Effector CD4-positive, alpha-beta T cell (primary cell): Measurements from ENCODE around the gene UTS2.
A peak's percentile ranks its signal among the peaks of the same experiment; 100 is the strongest.

Experiments used
- DNase-seq: peaks from one replicate; pipeline ENCODE4 v3.0.0-alpha.2; 2020
- total RNA-seq: gene quantifications from one replicate; lab custom pipeline; 2026; lab: John Stamatoyannopoulos, UW

The UTS2 gene, protein sequence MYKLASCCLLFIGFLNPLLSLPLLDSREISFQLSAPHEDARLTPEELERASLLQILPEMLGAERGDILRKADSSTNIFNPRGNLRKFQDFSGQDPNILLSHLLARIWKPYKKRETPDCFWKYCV
- 5.6 reads per million, percentile 22 among the genes with 10 or more reads in this experiment for total RNA-seq

DNA sequence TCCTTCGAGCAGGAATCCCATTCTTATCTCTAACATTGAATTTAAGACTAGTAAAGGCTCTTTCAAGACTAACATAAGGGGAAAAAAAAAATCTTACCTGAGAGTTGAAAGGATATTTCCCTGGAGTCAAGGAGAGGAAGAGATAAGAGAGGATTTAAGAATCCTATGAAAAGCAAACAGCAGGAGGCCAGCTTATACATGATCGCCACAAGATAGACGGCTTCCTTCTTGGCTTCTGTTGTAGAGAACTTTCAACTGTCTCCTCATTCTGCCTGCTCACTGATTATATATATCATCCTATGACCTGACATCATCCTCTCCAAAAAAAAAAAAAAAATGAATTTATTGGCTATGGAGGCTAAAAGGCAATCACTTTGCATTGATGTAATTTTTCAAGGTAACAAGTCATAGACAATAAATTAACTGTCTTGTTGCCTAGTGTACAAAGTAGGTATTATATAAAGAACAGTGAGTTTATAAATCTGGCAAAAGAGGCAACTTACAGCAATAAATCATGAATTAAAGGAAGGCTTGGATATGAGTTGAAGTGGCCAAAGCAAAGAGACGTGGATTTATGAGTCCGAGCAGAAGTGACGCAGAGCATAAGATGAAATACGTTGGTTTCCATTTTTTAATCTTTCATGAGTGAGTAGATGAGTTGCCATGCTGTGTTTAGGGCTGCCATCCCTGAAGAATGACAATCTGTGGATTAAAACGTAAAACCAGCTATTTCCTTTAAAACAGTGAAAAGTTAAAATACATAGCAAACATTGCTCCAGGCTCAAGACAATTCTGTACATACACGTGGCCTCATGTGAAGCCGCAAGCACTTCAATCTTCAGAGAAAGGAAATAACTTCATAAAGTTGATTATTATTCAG lies at the start of gene UTS2:
Gene UTS2 (minus strand): TSS at position 262 of the 880 bp plus-strand sequence. CDS start 62 bp downstream, at position 200.
- DNase-seq, result no peak

DNA sequence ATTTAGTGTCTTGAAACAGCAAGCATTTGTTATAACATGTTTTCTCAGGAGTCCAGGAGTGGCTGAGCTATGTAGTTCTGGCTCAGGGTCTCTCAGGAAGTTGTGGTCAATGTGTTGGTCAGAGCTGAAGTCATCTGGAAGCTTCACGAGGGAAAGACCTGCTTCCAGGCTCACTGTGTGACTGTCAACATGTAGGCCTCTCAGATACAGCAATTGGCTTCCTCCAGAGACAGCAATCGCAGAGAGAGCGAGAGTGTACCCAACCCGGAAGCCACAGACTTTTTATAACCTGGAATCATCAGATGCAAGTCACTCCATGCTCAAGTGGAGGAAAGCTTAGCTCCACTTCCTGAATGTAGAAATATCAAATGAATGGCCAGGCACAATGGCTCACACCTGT lies 46.9 kb upstream of the UTS2 start:
- DNase-seq, result no peak

DNA sequence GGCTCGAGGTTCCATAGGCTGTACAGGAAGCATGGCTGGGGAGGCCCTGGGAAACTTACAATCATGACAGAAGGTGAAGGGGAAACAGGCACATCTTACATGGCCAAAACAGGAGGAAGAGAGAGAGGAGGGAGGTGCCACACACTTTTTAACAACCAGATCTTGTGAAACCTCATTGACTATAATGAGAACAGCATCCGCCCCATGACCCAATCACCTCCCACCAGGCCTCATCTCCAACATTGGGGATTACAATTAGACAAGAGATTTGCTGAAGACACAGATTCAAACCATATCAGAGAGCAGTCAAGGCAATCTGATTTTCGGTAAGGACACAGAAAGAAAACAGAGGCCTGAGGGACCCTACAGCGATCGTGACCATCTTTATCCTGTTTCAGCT lies 46.1 kb upstream of the UTS2 start:
- no peak for DNase-seq

DNA sequence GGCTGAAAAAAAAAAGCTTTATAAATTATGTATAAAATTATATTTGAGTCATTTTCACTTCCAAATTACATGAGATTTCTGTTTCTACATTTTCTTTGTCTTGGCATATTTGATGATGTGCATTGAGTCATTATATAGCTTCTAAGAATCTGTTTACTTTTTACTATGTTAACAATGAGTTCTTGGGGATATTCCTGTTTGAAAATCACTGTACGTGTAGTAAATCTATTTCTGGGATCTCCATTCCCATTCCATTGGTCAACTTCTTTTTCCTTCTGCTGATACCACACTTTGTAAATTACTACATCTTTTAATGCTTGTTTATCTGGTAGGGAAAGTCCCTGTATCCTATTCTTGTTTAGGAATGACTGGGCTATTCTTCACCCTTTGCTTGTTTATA lies 44.1 kb upstream of the UTS2 start:
- no peak for DNase-seq

DNA sequence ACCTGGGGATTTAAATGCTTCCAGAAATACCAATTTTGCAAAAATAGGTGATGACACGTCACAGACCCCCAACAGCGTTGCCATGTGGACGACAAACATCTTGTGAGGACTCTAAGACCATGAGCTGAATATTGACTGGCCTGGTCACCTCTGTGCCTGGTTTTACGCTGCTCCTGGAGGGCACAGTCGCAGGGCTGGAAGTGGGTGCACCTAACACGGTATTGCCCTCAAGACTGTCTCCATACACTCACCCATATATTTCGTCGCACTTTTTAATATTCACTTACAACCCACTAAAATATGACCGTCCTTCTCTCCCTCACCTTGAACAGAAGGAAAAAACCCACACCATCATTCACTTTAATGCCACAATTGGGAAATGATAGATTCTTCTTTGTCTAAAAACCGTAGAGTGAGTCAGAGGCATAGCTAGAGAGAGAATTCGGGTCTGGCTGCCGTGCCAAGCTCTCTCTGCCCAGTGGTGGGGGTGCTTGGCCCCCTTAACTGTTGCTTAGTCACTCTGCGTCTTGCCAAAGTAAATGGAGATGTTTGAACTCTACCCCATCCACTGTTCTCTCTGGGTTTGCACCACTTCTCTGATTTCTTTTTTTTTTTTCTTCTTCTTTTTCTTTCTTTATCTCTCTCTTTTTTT lies 40.8 kb upstream of the UTS2 start:
- no peak for DNase-seq

DNA sequence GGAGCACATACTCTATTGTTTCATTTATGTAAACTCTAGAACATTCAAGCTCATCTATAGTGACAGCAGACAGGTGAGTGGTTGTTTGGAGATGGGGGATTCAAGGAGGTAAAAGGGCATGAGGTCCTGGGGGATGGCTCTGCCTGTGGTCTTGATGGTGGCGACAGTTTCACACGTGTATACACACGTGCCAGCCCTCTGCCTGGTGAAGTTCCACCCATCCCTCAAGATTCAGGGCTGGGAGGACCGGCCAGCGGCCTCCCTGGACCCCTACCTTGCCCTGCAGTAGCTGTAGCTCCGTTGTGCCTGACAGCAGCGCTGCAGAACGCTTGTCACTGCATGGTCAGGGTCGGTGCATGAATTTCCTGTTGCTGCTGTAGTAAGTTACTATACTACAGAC lies 38.9 kb upstream of the UTS2 start:
- DNase-seq, result no peak

DNA sequence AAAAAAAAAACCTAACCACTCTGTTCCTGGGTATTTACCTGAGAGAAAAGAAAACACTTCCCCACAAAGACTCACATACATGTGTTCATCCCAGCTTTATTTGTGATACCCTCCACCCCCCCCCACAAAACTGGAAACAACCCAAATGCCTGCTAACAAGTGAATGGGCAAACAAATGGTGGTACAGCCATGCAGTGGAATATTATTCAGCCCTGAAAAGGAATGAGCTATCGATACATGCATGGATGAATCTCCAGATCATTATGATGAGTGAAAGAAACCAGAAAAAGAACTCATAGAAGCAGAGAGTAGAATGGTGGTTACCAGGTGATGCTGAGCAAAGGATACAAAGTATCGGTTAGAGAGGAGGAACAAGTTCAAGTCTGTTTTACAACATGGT lies 38.0 kb upstream of the UTS2 start:
- DNase-seq, result no peak

DNA sequence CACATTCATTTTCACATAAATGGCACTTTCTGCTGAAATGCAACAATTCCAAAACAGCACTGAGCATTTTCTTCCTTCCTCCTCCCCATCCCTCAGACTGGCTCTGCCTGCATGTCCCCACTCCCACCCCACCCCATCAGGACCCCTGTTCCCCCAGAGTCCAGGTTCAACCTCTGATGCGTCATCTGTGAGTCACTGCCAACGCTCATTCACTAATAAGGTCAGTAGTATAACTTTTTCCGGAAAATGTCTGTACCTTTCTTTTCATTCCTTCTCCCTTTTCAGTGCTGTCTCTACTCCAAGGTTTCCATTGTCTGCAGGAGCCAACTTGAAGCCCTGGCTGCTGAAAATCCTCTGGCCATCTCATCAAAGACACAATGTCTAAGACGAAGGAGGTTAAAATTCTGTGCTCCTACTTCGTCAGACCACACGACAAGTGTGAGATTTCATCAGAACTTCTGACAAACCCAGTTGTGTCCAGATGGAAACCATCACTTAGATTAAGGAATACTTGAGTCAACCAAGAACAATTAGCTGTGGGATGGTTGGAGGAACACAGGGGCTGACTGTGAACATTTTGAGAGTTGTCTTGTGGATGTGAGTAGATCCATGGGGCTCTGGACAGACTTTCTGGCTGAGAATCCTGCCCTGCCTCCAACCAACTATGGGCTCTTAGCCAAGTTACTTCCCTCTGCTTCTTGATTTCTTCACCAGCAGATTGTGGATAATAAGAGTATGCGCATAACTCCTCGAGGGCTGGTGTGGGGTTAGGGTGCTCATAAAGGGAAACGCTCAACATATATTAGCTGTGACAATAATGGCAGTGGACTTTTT lies 35.6 kb upstream of the UTS2 start:
- no peak for DNase-seq

DNA sequence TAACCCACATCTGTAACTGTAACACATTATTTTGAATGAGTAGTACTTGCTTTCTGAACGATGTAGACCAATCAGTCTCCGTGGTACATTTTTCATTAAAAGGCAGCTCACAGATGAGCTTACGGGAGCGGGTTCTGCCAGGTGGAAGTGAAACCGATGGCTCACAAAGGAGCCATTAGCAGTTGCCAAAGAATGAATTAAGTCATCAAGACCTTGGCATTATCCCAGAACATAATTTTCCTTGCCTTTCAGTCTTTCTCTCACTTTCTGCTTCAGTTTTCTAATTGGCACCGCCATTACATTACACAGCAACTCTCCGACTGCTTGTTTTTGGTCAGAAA lies 33.5 kb upstream of the UTS2 start:
- DNase-seq, result no peak

DNA sequence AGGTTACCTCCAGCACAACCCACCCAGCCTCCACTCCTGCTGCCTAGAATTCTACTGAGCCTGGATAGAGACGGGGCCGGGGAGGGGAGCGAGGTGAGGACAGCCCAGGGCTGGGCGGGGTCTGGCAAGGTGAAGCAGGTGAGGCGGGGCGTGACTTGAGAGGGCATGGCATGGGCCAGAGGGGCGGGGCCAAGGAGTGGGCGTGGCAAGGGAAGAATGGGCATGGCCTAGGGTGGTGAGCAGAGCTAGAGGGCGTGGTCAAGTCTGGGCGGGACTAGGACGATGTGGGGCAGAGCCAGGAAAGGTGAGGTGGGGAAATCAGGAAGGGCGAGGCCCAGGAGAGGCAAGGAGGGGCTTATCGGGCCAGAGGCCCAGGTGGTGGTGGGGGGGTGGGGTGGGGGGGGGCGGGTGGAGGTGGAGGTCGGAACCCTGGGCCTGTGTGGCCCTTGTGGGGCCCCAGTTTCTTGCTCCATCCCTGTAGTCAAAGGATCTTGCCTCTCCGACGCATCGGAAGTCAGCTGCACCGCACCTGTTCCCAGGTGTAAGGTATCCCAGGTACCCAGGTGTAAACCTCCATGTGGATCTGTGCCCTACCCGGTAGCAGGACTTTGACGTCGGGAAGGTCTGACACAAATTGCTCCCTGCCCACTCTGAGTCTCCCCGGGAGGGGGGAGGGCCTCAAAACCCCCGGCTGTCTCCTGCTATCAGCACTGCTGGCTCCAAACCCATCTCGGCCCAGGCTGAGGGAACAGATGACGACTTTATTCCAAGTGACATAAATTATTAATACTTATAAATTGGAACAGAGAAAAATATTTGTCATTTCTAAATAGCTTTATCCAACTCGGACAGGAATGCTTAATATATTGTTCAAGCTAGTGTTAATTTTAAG lies 32.9 kb upstream of the UTS2 start:
- DNase-seq, result no peak

DNA sequence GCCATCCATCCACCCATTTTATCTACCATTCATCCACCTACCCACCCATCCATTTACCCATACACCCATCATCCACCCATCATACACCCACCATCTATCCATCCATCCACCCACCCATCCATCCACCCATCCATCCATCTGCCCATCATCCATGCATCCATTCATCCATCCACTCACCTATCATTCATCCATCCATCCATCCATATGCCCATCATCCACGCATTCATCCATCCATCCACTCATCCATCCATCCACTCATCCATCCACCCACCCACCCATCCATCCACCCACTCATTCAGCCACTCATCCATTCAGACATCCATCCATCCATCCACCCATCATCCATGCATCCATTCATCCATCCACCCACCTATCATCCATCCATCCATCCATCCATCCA lies 31.9 kb upstream of the UTS2 start:
- DNase-seq, result no peak

DNA sequence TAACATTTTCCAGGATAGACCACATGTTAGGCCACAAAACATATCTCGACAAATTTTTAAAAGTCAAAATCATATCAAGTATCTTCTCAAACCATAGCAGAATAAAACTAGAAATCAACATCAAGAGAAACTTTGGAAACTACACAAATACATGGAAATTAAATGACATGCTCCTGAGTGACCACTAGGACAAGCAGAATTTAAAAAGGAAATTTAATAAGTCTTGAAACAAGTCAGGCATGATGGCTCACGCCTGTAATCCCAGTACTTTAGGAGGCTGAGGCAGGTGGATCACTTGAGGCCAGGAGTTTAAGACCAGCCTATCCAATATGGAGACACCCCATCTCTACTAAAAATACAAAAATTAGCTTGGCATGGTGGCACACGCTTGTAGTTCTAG lies 26.4 kb upstream of the UTS2 start:
- no peak for DNase-seq

DNA sequence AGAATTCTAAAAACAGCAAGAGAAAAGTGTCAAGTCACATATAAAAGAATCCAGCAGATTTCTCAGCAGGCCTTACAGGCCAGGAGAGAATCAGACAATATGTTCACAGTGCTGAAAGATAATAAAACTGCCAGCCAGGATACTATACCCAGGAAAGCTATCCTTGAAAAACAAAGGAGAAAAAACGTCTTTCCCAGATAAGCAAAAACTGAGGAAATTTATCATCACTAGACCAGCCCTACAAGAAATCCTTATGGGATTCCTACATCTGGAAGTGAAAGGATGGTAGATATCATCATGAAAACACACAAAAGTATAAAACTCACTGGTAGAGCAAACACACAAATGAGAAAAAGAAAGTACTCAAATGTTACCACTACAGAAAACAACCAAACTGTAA lies 25.2 kb upstream of the UTS2 start:
- DNase-seq, result no peak

DNA sequence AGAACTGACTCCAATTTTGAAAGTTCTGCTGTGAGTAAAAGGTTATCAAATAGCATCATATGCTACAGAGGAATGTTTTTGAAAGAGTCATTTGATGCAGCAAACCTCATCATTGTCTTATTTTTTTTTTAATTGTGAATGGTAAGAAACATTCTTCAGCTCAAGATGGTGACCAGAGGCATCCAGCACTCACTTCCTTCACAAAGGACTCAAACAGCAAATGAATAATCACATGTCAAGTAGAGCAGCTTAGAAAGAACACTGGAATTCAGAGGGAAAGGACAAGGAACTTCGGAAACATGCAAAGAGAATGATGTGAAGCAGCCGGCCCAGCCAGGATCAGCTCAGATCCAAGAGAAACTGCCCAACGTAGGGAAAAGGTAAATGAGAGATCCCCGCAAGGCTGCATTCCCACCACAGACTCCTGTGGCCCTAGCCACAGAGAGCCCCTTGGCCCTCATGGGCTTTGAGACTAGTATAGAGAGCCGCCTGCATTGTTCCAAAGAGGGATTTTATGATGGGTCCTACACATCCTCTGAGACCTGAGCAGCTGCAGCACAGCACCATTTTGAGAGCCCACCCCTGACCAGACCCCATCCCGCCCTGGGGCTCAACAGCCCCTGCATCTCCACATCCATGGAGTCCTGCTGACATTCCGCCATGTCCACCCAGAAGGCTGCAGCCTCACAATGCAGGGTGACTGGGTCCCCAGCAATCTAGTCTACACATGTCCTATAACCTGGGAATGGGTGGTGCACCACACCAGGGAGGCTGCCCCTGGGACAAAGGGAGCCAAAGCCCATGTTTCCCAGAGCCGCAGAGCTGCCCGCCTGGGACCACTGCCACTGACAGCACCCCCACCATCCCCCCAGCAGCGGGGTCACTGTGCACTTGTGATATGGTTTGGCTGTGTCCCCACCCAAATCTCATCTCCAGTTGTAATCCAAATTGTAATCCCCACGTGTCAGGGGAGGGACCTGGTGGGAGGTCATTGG lies 21.2 kb upstream of the UTS2 start:
- DNase-seq, result no peak

DNA sequence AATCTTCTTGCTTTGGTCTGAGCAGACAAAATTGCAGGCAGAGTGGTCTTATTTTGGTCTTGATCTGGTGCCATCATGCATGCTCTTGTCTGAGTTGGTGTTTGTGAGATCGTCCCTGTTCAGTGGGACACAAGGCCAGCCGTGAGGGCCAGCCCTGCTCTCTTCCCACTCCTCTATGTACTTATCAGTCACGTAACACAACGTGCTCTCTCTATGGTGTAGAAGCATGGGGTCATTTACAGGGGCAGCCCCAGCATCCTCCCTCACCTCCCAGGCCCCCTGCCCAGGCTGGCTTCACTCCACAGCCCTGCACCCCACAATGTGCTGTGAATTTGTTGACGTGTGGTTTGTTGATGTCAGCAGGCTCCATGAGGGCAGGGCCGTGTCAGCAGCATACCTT lies 18.3 kb upstream of the UTS2 start:
- DNase-seq, result no peak

DNA sequence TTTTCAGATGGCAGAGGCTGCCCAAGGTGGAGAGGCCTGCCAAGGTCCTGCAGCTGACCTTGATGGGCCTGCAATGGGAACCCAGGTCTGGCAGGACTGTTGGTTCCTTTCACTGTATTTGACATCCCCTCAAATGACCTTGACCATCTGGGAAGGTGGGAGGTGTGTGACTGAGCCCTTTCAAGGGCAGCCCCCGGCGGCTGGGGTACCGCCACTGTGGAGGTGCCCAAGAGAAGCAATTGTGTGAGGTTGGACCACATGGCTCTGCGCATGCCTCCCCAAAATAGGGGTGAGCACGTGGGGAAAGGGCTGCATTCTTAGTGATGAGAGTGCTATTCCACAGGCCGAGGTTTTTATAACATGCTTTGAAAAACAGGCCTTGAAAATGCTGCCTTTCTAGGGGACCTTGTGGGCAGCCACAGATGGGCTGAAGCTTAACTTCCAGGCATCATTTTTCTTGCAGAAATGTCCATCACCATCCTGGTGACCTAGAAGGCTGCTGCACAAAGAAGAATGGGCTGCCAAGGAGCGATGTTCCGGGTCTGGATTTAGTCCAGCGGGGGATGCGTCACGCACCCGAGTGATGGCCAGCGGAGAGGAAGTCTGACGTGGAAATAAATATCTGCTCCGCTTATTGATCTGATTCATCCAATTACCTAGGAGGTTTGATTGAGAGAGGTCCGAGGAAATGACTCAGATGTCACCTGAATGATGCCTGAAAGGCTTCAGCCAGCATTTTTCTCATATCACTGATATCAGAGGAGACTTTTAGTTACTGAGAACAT lies 16.5 kb upstream of the UTS2 start:
- DNase-seq, result no peak

DNA sequence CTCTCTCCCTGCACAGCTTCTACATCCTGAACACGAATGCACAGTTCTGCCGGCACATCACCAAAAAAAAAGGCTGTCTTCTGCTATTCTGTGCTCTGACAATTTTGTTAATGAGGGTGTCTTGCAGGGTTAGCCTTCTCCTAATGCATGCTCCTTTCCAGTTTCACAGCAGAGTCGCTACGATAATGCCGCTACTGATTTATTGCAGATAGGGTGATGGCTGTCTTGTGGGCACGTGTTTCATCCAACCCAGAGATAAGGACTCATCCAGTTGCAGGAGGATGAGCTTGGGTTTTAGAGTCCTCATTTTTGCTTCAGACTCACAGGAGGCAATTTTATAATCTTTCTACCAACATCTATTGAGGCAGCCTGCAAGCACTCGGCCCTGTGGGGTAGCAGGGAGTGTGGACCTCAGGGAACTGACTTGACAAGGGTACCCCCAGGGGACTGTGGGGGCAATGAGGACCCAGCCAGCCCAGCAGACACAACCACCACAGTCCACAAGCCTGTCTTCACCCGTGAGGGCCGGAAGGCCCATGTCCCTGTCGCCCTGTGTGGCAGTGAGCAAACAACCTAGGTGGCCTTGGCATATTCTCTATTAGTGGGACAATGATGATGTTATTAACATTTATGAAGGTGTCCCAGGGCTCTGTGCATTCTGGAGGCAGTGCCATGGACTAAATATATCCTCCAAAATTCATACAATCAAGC lies 15.4 kb upstream of the UTS2 start:
- DNase-seq, result no peak

DNA sequence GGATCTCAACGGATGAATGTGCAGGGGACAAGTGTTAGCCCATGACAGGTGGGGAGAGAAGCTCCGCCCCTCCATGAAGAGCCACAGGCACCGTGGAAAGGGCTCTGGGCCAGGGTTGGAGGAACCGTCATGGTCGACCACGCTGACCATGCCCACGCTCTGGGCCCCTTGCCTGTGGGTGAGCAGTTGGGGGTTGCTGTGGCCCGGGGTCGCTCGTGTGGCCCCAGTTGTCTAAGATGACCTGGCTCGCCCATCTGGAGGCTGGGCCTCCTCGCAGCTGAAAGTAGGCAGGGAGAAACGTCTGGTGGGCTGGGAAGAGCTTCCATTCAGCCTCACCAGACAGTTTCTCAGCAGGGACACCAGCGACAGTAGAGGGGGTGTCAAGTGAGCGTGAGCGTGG lies 13.1 kb upstream of the UTS2 start:
- no peak for DNase-seq

DNA sequence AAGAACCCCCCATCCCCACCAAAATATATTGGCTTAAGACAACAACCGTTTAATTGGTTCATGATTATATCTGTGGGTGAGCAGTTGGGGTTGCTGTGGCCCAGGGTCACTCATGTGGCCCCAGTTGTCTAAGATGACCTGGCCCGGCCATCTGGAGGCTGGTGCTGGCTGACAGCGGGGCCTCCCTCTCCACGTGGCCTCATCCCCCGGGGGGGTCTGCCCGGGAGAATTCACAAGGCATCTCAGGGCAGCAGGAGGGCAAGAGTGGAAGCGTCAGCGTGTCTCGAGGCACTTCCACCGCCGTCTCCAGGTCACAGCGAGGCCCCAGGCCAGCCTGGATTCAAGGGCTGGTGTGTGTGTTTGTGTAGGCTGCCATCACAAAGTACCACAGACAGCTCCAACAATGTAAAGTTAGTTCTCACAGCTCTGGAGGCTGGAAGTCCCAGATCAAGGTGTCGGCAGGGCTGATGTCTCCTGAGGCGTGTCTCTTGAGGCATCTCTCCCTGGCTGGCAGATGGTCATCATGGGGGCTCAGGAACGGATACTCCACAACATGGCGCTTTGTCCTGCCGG lies 11.0 kb upstream of the UTS2 start:
- DNase-seq, result no peak
